Activated gamma-delta T cell (primary cell): ENCODE measurements around the gene KSR2.
"Not testable (repeated sequence)": the region's sequence is repeated elsewhere in the genome, so short reads cannot be mapped to it uniquely, and the experiment has no call there.

Experiments used
- DNase-seq: peaks from one replicate; lab custom pipeline; 2025; lab: John Stamatoyannopoulos, UW
- total RNA-seq, 2 donors: gene quantifications; one replicate each; lab custom pipeline; 2026; lab: John Stamatoyannopoulos, UW

KSR2 gene
- total RNA-seq, result 0 to 0.04 reads per million in 2 donors

DNA sequence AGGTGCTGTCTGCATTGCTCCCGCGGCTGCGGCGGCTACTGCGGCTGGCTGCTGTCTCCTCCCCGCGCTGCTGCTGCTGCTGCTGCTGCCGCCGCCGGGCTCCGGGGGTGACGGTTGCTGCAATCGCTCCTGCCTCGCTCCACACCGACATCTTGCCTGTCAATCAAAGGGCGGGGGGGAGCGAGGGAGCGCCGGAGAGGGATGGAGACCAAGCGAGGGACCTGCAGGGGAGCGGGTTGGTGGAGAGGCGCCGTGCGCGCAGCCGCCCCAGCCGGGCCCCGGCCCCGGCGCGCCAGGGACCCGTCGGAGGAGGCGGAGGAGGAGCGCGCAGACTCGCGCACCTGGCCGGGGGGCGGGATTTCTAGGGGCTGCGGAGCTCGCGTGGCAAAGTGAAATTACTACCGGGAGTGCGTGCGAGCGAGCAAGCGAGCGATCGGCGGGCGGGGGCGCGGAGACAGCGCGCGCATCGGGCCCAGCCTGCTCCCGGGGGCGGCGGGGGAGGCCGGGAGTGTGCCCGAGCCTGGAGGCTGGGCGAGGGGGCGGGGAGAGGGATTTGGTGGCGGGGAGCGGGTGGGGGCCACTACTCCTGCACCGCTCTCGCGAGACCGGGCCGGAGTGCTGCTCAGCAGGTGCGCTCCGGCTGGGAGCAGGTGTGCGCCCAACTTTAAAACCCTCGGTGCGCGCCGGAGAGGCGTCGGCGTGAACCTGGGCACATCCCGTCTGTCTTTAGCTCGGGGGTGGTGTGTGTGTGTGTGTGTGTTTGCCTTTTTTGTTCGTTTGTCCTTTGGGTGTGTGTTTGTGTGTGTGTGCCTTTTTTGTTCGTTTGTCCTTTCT, at the start of gene KSR2:
TSS of gene KSR2 (minus strand) at position 165 of the 834 bp plus-strand sequence. CDS start 735 bp downstream, outside the sequence.
- DNase-seq, result no peak

DNA sequence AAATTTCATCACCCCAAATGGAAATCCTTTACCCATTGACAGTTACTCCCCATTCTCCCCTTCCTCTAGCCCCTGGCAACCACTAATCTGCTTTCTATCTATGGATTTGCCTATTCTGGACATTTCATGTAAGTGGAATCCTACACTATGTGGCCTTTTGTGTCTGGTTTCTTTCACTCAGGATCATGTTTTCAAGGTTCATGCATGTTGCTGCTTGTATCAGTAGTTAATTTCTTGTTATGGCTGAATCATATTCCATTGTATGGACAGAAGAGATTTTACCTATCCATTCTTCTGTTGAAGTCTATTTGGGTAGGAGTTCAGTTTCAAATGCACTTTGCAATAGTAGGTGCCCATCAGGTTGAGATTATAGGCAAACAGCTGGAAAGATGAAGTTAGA, 49.1 kb upstream of the KSR2 start:
- no peak for DNase-seq

DNA sequence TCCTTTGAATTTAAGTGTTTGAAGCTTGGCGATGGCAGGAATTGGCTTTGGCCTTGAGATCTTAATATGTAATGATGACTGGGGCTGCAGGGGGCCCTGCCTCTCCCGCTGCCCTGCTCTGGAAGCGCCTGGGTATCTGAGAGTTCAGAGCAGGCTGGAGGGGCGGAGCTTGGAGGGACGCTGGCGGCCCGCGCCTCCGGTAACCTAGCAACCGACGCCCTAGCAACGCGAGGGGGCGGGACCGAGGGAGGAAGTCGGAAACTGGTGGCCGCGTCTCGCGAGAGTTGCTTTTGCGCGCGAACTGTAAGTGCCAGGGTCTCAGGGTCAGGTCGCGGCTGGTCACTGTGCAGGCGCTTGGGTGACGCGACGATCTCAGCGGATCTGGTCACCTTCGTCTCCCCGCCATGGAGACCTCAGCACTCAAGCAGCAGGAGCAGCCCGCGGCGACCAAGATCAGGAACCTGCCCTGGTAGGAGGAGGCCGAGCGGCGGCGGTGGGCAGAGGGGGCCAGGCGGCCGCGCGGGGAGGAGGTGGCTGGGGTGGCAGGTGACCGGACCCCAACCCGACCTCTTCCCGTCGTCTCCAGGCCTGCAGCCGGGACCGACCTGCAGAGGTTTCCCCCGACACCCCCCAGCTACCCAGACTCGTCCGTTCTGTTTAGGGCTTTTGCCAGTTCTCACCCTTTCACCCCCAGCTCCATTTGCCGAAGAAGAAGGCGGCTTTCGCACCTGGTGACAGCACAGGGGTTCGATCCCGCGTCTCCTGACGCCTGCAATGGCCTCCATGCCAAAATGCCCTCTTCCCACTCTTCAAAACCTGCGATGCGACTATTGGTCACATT, 47.9 kb upstream of the KSR2 start, which contains the start of gene RFC5:
TSS of gene RFC5 (plus strand) at position 280 of the 841 bp plus-strand sequence. CDS start at position 405, 125 bp downstream.
- peak; percentile 92 for DNase-seq

DNA sequence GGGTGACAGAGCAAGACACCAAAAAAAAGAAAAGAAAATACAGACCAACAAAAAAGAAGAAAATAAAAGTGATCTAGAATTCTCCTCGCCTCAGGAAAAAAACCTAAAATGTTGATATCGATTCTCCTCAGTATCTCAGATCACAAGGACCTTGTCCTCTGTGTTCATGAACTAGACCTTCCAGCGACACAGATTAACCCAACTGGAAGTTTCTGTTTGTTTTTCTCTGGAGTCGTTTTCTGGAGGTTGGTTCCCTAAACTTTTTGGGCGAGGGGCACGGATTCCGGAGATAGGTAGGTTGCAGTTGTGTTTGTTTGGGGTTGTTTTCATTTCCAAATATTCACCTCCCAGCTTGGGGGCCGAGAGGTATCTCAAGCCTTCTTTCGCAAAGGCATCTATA, 47.2 kb upstream of the KSR2 start:
- DNase-seq, result no peak

DNA sequence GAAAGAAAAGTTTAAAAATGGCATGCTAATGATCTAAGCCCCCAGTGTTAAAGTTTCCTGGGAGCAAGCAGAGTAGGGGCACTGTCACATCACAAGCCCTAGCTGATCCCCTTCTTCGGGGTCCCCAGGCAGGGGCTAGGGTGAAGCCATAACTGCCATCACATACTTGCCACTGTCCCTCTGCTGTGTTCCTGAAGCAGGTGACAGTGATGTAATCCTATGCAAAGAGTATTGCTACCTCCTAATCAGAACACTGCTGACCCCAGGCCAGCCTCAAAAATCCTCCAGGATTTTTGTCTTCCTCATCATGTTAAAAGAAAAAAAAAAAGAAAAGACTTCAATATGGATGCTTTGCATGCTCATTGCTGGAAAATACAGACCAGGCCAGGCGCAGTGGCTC, 46.5 kb upstream of the KSR2 start:
- DNase-seq, result no peak

DNA sequence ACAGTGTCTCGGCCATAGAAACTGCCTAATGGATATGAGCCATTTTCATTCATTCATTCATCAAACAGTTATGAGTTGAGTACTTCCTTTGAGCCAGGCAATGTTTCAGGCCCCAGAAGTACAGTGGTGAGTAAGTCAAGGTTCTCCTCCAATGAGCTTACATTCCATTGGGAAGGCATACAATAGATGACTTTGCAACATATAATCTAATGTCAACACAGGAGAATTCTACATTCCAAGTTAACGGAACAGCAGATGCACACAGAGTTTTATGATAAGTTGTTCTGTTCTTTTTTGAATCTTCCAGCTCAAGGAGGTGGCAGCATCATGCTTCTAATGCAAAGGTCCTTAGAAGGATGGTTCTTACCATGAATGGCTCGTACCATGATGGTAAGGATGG, 44.5 kb upstream of the KSR2 start:
- no peak for DNase-seq

DNA sequence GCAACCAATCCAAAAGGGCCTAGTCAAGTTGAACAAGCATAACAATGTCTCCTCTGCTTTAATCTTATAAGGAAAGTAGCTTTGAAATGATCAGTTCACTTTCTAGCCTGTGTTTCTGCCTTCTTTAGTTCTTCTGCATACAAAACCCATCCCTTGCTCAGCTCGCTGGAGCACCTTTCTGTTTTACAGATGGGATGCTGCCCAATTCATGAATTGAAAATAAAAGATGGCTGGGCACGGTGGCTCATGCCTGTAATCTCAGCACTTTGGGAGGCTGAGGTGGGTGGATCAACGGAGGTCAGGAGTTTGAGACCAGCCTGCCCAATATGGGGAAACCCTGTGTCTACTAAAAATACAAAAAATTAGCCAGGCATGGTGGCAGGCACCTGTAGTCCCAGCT, 43.2 kb upstream of the KSR2 start:
- DNase-seq, result no peak

DNA sequence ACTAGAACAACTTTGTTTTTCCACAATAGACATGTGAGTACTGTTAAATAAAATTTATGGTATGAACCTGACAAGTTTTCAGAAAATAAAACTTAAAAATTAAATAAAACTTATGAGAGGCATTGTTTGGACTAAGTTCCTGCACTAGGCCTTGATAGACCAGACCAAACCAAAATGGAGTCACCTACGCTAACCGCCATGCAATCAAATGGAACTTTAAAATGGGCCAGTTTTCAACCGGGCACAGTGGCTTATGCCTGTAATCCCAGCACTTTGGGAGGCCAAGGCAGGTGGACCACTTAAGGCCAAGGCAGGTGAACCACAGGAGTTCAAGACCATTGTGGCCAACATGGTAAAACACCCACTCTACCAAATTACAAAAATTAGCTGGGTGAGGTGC, 42.6 kb upstream of the KSR2 start:
- no peak for DNase-seq

DNA sequence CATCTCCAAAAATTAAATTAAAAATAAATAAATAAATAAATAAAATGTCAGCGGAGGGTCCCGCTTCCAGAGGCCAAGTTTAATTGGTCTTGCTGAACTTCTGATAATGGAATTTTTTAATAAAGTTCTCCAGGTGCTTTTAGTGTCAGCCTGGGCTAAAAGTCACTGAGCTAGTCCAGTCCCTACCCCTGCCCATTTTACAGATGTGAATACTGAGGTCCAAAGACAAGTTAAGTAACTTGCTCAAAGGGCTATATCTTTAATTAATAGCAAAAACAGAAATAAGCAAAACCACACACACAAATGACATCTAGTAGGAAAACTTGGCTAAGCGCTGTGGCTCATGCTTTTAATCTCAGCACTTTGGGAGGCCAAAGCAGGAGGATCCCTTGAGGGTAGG, 42.1 kb upstream of the KSR2 start:
- no peak for DNase-seq

DNA sequence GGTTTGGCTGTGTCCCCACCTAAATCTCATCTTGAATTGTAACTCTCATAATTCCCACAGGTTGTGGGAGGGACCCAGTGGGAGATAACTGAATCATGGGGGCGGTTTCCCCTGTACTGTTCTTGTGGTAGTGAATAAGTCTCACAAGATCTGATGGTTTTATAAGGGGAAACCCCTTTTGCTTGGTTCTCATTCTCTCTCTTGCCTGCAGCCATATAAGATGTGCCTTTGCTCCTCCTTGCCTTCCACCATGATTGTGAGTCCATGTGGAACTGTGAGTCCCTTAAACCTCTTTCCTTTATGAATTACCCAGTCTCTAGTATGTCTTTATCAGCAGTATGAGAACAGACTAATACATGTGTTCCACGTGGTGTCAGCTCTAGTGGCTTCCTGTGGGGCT, 31.0 kb upstream of the KSR2 start:
- DNase-seq, result not testable (repeated sequence)

DNA sequence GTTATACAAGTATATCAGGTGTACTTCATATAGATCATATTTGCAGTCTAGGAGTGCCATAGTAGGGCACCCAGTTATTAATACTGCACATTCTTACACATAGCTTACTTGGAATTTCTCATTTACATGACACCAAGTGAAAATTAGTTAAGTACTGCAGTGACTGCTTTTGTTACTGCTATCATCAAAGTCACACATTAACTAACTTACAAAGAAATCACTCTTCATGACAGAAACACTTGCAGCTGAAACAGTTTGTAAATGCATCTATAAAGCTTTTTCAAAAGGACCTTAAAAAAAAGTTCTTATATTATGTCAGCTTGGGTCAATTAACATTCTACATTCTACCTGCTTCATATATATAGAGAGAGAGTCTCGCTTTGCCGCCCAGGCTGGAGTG, 29.9 kb upstream of the KSR2 start:
- no peak for DNase-seq

DNA sequence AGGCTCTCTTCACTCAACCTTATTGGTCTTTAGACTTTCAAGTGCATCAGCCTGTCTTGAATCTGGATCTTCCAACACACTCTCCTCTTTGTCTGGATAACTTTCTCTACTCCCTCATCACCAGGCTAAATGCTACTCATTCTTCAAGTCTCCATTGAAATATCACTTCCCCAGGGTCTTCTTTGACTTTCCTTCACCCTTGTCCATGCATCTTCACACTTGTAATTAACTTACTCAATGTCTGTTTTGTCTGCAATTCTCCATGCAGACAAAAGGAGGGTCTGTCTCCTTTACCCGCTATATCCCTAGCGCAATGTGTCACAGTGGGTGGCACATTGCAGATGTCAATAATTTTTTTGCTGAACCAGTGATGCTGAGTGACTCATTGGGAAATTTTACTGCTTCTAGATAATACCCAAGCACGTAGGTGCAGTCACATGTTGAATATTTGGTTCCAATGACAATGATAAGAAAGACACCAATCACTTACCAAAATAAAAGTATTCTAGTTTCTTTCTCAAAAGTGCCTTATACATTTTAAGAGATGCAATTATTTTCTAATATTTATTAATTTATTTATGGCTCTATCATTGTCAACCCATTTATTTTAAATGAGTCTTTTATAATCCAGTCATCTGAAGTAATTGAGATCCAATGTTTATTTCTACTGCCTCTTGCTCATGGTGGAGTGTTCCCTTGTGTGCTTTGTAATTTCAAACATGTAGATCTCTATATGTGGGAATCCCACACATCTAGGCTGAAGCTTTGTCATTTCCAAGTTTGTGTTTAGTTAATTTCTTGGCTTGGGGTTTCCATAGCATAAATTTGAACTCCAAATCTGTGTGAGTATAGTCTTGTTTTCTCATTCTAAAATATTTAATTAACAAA, 26.0 kb upstream of the KSR2 start:
- no peak for DNase-seq

DNA sequence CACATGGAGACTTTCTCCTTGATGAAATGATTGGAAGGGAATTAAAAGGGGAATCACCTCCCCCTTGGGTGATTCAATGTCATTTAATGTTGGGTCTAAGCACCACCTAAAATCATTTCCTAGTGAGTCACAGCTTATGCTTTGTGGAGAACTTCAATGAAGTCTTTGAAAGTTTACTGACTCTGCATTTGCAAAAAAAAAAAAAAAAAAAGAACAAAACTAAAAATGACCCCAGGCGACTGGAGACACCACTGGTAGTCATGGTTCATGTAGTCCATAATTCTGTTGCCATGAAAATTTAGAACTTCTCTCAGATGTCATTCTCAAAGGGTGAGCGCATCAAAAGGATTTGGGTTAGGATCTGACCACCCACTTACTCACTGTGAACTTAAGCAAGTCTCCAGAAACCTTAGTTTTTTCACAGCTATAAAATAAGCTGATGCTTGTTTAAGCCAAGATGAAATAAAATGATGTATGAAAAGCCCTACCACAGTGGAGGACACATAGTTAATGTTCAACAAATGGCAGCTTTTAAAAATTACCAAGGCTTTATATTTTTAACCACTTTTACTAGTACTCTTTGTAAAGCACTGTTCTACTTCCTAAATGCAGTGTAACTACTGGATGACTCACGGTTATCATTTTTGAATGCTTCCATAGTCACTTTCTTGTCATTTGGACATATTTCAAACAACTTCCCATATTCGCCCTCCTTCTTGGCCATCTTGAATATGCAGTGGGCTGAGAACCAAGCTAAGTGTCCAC, 18.1 kb upstream of the KSR2 start:
- DNase-seq, result no peak

DNA sequence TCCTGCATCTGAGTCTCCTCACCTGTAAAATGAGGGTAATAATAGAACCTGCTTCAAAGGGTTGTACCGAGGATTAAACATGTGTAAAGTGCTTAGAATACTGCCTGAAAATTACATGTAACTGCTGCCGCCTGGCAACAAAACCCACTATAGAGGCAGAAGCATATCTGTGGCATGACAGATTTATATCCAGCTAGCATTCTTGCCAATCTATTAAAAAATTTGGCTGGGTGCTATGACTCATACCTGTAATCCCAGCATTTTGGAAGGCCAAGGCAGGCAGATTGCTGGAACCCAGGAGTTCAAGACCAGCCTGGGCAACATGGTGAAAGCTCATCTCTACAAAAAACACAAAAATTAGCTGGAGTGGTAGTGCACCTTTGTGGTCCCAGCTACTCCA, 16.4 kb upstream of the KSR2 start:
- no peak for DNase-seq

DNA sequence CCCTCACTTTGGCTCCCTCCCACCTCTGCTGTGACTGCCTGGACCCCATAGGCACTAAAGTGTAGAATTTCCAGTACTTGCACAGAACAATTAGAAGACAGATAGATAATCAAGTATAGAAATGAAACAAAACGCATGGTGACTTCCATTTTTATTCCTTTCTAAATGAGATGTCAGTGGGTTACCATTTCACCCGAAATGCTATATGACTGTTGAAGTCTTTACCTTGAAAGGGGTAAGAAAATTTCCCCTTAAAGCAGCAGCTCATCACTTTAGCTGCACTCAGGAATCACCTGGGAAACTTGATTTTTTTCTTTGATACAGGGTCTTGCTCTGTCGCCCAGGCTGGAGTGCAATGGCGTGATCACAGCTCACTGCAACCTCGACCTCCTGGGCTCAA, 12.5 kb upstream of the KSR2 start:
- DNase-seq, result no peak

DNA sequence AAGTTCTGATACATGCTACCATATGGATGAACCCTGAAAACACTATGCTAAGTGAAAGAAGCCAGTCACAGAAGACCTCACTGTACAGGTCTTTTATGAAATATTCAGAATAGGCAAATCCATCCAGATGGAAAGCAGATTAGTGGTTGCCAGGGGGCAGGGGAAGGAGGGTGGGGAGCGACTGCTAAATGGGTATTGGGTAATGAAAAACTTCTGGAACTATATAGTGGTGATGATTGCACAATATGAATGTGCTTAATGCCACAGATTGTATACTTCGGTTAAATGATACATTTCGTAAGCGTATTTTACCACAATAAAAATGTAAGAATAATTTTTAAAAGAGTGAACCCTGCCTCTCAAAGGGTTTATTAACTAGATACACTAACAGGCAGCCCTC, 11.8 kb upstream of the KSR2 start:
- DNase-seq, result no peak

DNA sequence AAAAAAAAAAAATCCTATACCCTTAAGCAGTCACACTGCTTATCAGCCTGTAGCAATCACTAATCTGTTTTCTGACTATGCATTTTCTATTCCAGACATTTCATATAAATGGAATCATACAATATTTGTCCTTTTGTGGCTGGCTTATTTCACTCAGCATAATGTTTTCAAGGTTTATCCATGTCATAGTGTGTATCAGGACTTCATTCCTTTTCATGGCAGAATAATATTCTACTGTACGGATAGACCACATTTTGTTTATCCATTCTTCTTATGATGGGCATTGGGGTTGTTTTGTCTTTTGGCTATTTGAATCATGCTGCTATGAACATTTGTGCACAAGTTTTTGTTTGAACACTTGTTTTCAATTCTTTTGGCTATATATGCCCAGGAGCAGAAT, 8.6 kb upstream of the KSR2 start:
- no peak for DNase-seq

DNA sequence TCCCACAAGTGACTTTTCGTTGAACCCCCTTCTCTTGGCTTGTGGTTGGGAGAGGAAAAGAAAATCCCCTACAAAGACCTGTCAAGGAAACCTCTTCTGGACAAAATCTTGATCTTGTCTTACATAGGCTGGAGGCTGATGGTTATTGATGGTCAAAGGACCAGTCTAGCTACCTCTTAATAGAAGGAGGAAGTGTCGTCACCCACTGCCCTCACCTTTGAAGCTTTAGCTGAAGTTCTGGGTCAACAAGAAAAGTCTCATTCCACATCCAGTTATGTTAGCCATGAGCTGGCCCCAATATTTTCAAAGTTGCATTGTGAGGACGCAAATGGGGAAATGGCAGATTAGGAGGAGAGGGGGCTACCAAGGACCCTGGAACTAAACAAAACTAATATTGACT, 6.2 kb upstream of the KSR2 start:
- no peak for DNase-seq

DNA sequence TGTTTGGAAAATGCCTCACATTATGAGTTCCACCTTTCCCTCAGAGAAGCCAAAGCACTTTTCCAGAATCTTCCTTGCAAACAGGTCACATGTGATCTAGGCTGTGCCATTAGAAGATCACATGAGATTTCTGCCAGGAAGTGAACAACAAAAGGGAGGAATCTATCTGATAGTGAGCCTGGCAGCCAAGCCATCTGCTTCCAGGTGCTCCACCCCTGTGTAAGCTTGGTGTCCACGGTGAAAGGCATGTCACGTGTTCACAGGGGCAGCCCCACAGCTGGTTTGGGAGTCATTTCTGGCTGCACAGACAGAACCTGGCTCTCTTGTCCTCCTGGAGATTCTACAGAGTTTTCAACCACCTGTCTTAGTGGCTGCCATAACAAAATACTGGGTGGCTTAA, 3.5 kb upstream of the KSR2 start:
- no peak for DNase-seq

DNA sequence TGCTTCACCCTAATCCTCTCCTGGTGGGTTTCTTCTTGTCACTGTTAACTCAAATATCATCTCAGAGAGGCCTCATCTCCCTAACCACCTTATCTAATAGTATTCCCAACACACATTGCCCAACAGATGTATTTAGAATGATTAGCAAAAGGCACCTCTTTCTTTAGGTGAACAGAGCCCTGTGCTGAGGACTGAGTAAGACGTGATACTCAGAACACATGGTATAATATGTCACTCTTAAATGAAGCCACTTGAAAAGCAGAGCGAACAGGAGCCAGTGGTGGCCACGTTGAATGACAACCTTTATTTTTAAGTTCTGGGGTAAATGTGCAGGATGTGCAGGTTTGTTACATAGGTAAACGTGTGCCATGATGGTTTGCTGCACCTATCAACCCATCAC, 1.5 kb upstream of the KSR2 start:
- DNase-seq, result no peak

DNA sequence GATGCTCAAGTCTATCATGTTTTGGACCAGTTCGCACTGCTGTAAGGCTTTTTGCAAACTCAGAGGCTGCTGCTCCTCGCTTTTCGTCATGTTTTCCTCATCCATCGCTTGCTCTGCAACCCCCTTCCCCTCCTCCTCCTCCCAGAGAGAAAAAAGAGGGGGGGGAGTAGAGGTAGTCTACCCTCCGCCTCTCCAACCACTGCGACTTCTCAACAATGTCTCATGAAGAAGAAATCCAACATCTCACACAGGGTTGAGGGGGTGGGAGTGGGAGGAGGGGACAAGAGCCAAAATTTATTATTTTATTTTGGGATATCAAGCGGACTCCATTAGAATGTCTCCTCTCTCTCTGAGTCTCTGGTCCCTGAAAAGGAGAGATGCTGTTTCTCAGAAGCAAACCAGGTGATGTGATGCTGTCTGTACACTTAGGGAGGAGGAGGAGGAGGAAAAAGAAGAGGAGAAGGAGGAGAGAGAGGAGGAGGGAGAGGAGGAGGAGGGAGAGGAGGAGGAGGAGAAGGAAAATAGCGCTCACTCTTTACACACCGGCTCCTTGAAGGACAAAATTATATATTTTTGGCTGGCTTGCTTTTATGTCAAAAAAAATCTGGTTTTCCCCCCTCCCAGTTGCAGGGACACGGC, 520 bp downstream of the KSR2 start:
- DNase-seq, result no peak
